ENCODE measurements around the gene DNAH6.
"Not testable (repeated sequence)": the region's sequence is repeated elsewhere in the genome, so short reads cannot be mapped to it uniquely, and the experiment has no call there.

DNAH6 gene

DNA sequence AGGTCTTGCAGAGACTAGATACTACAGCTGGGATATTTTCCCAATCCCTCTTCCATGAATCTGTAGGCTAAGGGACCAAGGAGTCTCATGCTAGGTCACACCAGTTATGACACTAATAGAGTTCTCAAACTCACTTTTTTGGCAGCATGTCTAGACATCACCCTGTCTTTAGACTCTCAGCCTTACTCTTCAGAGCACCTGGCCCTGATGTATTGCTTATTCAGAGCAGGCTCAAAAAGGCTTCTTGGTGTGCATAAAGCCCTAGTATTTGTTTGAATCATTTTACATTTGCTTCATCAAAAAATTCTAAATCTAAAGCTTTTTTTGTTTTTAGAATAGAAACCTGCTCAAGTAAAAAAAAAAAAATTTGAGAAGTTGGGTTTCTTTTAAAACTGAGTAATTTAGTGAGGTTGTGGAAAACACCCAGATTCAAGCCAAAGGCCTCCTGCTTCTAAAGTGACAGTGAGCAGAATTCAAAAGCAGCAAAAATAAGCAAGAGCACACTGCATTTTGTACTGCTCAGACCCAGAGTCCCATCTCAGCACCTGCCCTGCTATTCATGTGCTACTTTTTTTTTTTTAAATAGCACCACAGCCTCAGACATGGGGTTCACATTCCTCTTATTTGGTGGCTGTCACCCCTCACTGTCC lies 18.0 kb upstream of the DNAH6 start:
- no peak for DNase-seq

DNA sequence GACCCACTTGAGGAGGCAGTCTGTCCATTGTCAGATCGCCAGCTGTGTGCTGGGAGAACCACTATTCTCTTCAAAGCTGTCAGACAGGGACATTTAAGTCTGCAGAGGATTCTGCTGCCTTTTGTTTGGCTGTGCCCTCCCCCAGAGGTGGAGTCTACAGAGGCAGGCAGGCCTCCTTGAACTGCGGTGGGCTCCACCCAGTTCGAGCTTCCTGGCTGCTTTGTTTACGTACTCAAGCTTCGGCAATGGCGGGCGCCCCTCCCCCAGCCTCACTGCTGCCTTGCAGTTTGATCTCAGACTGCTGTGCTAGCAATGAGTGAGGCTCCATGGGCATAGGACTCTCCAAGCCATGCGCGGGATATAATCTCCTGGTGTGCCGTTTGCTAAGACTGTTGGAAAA lies 5.3 kb upstream of the DNAH6 start:
- not testable (repeated sequence) for DNase-seq

DNA sequence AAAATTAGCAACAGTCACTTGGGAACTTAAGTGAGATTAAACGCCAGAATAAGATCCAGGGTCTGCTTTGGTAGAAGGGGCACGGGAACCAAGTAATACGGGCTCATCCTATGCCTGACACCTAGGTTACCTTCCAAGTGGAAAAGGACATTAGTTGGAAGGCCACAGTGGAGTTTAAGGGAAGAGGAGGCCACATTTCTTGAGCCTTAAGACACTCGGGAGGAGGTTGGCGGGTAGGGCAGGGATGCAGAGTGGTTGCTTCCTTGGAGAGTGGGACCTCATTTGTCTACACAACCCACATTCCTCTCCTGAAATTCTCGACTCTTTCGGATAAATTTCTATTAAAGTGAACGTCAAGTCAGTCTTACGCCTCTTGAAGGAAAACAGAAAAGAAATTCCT lies 510 bp upstream of the DNAH6 start:
- no peak for DNase-seq

DNA sequence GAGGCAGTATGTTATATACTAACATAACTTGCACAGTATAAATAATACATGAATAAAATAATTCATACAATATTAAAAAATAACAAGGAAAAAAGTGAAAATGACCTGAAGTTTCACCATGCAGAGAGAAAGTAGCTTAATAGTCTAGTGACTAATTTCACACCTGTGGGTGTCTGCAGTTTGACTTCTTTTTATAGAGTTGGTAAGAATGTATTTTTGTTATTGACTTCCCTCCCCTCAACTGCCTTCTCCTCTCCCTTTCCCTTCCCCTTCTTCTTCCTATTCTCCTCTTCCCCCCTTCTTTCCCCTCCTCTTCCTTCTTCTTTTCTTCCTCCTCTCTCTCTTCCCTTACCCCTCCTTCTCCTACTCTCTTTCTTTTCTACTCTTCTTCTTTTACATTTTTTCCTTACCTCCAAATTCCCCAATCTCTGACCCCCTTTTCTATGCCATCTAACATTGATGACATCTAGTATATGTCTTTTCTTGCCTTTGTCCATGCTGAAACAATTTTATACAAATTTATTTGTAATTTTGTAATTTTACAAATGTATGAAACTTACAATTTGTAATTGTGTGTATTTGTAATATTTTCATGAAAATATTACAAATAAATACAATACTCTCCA lies 3.1 kb downstream of the DNAH6 start:
- DNase-seq, result no peak

DNA sequence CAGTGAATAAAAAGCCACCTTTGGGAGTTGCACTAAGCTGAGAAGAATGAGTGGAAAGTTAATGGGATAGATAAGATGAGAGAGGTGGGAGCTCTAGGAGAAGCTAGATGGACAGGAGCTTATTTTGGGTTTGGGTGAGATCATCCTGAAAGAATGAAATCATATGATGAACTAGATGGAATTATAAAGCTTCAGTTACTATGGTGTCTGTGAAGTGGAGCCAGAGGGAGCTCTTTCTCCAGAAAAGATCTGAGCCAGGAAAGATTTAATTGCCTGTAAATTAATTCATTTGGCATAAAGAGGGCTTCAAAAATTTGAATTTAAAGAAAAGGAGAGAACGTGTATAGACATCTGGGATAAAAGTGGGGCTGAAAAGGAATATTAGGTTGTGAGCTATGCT lies 10.3 kb downstream of the DNAH6 start:
- DNase-seq, result no peak

DNA sequence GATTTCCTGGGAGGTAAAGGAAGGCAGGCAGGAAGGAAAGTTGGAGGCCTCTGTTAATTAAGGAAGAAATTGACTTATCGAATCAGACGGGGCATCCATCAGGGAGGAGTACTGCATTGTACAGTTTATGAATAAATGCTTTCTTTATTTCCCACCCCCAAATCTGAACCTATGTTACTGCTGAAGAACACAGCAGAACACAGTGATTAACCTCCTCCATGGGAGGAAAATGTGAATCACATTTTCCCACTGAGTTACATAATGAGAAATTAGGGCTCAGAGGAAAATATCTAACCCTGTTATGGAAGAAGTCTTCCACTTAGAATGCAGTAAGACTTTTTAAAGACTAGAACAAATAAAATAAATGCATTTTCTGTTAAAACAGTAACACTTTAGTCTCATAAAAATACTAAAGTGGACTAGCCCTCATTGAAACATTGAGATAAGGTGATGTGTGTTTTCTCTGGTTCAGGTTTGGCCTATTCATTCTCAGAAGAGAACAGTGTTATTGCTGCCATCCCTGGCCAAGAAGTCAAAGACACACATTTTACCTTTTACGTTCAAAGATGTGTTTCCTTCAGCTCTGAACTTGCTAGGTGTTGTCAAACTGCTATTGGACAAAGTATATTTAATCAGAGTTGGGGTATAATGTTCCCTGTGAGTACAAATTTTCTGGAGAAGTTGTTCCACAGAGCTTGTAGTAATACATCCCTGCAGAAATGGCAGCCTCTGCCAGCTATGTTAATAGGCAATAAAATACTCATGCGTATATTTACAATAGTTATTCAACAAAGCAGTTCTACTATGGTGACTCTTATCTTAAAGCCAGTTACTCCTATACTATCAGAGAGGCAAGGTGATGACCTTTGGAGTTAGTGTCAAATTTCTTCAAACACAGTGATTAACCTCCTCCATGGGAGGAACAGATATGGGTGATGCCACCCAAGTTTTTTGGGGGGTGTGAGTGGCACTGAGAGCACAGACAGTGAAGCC lies 11.1 kb downstream of the DNAH6 start:
- no peak for DNase-seq

DNA sequence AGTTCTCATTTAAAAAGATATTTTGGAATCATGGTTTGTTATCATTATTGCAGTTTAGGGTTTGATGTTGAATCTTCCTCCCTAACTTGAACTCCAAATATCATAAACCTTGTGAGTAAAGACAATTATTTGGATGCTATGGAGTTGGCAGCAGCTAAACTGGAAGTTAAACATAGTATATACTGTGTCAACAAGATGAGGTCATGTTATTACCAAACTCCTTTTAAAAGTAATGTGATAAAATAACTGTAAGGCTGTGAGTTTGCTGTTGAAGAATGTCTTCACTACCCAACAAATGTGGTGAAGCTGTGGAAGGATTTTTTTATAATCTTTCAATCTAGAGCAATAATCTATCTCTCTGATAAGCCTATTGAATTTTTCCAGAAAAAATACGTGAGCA lies 16.0 kb downstream of the DNAH6 start:
- DNase-seq, result no peak

DNA sequence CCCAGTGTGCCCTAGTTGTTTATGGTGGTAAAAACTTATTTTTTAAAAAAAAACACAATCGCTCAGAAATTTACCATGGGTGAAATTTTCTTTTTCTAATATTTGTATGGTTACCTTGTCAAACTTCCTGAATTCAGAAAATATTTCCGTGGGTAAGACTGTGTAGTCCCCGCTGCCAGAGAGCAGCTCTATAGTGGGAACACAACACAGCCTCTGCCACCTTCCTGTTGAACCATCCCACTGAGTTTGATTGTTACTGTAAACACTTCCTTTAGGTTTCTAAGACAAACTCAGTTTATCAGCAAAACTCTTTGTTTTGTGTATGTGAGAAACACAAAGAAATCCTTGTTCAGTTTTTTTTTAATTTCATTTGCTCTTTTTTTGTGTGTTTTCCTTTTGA lies 17.9 kb downstream of the DNAH6 start:
- DNase-seq, result no peak

DNA sequence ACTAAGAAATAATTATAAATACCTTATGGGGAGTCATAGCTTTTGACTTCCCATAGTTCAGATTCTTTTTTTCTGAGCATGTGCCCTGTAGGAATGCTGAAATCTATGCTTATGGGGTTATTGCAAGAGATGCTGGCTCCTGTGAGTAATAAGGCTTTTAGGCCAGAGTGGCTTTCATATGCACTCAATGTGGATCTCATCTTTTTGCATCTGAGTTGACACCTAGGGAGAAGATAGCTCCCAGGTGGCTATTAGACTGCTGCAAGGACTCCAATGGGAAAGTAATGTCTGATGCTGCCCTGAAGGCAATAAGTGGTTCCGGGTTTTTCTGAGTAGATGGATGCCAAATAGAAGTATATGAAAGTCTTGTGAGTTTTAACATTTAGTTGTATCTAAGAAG lies 21.0 kb downstream of the DNAH6 start:
- no peak for DNase-seq

DNA sequence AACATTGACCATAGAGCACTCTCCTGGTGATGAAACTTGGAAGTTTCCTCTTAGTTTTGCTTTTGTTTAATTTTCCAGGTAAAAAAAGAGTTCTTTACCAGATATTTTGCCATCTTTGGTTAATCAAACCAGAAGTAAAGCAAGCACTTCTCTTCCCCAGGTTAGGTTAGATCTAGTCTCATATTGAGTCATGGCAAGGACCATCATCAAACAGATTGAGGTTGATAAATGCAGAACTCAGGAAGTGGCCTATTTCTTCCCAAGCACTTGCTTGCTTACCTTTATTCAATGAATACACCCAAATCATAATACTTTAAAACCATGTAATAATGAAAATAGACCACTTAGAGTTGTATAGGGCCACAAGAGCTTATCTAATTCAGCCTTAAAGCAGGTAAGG lies 23.4 kb downstream of the DNAH6 start:
- no peak for DNase-seq

DNA sequence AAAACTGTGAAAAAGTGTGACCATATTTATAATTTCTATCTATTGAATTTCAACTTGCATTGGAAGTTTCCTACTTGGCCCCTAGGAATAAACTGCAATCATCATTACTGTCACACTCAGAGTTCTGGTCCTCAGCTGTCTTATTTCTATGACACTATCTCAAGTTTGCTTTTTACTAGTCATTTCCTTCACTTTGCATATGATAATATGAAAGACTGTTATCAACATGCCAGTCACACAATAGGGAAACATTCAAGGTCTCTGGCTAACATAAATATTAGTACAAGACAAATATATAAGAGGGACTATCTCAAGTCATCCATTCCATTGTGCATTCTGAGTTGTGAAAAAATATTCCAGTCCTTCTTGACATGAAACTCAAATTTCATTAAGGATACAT lies 28.7 kb downstream of the DNAH6 start:
- no peak for DNase-seq

DNA sequence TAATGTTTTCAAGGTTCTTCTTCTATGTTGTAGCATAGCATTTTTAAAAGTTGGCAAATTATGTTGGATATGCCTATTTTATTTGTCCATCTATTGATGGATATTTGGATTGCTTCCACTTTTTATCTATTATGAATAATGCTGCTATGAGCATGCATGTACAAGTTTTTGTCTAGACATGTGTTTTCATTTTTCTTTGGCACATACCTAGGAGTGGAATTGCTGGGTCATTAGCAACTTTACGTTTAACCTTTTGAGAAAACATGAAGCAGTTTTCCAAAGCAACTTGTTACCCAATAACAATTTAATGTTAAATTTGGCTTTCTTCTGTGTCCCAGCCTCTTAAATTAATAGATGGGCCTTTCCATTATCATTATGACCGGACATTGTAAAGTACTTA lies 30.3 kb downstream of the DNAH6 start:
- DNase-seq, result no peak

DNA sequence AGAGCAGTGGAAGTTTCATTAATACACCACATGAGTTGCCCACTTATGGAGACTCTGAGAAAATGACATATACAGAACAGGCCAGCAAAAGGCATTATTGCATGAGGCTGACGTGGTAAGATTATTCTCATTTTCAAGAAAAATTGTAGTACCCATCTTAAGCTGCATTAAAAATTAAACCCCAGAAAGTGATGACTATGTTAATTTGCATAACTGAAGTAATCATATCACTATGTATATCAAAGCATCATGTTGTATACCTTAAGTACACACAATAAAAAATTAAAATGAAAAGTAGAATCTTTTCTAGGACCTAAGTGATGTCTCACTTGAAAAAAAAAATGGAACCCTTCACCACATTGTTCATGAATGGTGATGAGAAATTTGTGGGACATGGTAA lies 32.0 kb downstream of the DNAH6 start:
- no peak for DNase-seq

DNA sequence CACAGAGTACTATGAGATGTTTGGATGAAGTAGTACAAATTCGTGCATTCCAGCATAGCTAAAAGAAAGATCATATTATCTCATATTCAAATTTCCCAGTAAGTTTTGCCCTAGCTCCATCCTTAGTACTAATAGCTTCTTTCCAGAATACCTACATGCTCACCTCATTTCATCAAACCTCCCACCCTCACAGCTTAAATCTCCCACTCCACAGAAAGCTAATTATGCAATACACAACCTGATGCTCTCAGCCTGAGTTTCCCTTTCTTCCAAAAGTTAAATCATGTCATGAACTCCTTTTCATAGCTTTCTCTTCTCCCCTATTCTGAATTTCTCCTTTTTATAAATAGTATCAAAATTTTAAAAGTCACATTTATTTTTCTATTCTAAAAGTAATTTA lies 34.6 kb downstream of the DNAH6 start:
- no peak for DNase-seq

DNA sequence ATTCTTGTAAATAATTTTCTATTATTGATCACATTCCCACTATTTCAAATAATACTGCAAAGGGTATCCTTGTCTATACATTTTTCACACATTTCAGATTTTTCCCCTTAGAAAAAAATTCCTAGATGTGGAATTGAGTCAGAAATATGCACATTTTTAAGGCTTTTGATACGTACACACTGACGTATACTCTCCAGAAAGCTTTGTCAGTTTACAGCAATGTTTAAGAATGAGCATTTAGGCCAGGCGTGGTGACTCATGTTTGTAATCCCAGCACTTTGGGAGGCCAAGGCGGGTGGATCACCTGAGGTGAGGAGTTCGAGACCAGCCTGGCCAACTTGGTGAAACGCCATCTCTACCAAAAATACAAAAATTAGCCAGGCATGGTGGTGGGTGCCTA lies 35.2 kb downstream of the DNAH6 start:
- not testable (repeated sequence) for DNase-seq

DNA sequence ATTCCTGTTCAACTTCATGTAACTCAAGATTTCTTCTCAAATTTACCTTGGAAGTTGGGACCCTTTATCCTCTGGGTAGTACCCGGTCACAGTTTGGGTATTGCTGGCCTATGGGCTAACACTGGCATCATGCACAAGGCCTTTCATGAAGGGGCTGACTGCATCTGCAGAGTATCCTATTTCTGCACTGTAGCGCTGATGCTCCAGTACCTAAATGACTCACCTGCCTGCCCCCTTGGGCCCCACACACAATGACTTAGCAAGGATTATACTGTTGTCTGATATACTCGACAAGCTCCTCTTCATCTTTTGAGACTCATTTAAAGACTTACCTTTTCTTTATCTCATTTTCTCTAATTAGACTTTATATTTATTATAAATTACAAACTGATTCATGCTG lies 39.9 kb downstream of the DNAH6 start:
- no peak for DNase-seq

DNA sequence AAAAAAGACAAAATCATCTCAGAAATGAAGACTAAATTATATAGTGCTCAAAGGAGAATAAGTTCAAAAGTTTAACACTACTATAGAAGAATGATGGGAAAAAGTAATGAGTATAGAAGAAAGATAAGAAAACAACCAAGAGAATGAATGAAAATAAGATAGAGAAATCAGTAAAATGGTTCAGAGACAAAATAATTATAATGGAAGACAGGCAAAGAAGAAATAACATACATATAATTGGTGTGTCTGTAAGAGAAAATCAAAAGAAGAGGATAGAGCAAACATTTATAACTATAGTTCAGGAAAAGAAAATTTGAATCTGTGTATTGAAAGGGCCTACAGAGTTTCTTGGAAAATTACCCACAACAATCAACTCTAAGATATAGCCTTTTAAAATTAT lies 43.5 kb downstream of the DNAH6 start:
- no peak for DNase-seq

DNA sequence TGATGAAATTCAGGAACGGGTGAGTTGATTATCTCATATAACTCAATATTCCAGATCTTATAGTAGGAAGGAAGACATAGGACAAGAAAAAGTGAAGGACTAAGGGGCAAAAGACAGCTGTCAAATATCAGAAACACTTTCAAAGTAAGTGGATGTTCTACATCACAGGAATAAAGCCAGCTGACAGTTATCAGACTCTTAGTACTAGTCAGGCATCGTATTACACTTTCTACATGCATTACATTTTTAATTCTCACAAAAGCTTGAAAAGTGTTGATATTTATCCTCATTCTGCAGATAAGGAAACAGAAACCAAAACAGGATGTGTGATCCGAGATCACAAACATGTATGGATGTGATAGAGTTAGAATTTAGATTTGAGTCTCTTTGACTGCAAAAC lies 63.4 kb downstream of the DNAH6 start:
- no peak for DNase-seq

DNA sequence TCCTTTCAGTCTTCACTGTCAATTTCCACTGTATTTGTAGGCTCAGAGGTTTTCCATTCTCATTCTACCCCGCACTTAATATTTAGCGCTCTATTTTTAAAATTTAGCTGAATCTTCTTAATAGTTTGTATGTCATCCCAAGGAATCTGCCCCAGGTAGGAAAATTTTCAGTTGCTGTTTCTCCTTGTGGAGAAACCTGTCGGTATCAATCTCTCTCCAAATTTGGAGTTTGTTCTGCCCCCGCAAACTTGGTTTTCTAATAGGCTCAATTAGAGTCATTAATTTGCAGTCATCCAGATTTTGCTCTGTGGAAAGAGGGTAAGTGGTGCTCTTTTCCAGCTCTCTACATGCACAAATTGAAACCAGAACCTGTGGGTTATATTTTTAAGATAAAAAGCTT lies 87.6 kb downstream of the DNAH6 start:
- DNase-seq, result no peak

DNA sequence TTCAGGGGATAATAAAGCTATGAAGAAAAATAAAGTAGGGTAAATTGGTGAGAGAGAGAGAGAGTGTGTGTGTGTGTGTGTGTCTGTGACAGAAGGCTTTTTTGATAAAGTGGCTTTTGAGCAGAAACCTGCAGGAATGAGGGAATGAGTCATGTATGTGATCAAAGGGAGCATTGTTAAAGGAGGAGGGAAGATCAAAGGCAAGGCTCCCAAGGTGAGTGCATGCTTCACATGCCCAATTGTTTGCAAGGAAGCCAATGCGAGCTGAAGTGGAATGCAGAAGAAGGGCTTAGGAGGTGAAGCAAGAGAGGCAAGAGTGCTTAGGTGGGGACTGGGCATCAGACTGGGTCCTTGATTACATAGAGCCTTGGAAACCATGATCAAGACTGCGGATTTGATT lies 96.8 kb downstream of the DNAH6 start:
- no peak for DNase-seq

DNA sequence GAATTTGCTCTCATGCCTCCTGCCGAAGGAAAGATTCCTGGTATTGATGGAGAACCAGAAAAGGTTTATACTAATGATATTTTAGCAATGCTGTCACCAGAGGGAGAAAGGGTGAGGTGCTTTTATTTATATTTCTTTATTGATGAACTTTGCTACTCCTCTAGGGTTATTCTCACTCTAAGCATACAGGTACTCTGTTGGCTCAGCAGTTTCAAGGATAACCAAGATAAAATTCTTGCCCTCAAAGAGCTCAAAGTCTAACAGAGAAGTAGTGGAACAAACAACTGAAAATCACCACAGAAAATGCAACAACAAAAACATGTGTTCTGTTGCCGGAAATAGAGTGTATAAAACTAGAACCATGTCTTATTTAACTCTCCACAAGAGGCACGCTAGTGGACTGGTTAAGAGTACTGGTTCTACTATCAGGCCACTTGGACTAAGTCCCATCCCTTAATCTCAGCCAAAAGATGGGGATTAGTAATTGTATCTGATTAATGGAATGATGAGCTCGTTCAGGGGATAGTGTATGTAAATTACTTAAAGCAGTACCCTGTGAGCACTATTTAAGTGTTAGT lies 103.6 kb downstream of the DNAH6 start:
- no peak for DNase-seq

DNA sequence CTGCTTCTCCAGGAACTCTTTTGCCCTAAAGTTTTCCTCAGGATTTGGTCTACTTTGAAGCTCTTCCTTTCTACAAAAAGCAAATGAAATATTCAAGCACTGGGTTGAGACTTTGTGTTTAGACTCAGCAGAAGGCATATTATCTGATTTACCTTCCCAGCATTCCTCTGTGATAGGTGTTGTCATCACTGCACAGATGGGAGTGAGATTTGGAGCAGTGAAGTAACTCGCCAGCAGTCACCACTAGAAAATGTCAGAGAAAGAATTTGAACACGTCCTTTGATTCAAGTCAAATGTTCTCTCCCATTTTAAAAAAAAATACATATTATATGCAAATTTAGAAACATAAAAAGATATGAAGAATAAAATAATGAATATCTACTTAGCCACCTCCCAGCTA lies 112.2 kb downstream of the DNAH6 start:
- no peak for DNase-seq

DNA sequence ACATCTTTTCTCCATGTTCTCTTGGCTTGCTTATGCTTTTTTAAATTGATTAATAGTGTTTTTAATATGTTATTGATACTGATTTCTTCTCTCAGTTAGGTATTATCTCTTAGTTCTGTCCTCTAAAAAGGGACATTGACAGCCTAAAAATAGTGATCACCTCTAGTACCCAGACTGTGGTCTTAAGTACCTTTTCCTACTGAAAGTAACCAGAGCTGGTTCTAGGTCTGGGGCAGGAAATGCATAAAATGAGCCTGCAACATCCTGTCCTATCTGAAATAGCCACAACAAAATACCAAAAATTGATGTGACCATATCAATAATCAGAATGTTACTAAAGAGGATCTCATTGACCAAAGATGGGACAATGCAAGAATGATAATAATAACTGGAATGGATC lies 113.3 kb downstream of the DNAH6 start:
- DNase-seq, result no peak

Data from inflammatory macrophage (primary cell).